HG02981 (cell line): ENCODE measurements around the gene NTHL1.
"Not testable (repeated sequence)": the region's sequence is repeated elsewhere in the genome, so short reads cannot be mapped to it uniquely, and the experiment has no call there.

Experiments used
- ATAC-seq: cut with Tn5 transposase; IDR thresholded peaks from one replicate; pipeline ENCODE4 v1.9.1; 2021; ENCODE audit warnings: mild to moderate bottlenecking, moderate library complexity; ENCODE audit not compliant: unreplicated experiment

NTHL1 gene

DNA sequence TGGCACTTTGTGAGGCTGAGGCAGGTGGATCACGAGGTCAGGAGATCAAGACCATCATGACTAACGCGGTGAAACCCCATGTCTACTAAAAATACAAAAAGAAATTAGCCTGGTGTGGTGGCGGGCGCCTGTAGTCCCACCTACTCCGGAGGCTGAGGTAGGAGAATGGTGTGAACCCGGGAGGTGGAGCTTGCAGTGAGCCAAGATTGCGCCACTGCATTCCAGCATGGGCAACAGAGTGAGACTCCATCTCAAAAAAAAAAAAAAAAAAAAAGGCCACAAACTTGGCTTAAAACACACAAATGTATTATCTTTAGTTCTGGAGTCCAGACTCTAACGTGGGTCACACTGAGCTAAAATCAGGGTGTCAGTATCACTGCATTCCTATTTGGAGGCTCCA, 35.9 kb downstream of the NTHL1 start:
- ATAC-seq, result not testable (repeated sequence)

GRCh38 chr16:2009791-2010510, 37.7 kb downstream of the NTHL1 start, which contains the start of gene ZNF598:
Gene ZNF598 (minus strand): TSS chr16:2009821.
- ATAC-seq, result peak; percentile 80

DNA sequence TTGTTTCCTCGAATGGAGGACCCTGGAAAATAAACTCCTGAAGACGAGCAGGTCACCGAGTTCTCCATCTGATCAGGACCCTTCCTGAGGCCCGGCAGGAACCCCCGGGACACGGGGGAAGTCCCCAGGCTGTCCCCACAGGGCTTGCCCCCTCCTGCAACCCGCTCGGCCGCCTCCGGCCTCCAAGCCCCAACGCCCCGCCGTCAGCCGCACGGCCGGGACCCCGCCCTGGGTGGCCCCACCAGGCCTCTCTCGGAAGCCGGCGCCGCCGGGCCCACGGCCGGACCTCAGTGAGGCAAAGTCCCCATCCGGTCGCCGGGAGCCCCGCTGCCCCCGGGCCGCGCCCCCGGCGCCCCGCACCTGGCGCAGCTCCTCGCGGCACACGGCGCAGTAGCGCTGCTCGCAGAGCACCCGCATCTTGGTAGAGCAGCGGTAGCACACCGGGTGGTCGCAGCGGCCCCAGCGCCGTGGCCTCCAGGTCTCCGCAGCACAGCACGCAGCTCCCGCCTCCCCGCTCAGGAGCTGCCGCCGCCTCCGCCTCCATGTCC, 38.4 kb downstream of the NTHL1 start:
- peak; percentile 23 for ATAC-seq

GRCh38 chr16:2008631-2009163, 38.9 kb downstream of the NTHL1 start:
- ATAC-seq, result no peak

DNA sequence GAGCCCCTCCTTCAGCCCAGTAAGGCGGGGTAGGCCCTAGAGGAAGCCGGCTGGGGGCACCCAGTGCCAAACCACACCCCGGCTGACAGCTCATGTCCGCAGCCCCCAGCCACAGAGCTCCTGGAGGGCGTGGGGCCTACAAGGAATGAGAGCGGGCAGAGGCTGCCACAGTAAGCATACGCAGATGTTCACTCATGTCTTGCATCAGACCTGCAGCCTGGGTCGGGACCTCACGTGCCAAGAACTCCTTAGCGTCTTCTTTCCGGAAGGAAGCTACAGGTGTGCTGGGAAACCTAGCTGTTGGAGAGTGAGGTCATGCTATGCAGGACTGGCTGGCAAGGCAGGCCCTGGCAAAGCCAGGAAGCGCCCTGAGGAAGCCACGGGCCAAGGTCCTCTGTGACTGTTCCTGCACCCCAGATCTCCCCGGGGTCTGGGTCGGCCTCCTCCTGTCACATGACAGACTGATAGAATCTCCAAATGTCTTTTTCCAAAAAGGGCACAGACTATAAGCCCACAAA, 39.6 kb downstream of the NTHL1 start:
- ATAC-seq, result no peak

- ATAC-seq, result no peak
Observed at GRCh38 chr16:2007081-2007836, 40.4 kb downstream of the NTHL1 start.

DNA sequence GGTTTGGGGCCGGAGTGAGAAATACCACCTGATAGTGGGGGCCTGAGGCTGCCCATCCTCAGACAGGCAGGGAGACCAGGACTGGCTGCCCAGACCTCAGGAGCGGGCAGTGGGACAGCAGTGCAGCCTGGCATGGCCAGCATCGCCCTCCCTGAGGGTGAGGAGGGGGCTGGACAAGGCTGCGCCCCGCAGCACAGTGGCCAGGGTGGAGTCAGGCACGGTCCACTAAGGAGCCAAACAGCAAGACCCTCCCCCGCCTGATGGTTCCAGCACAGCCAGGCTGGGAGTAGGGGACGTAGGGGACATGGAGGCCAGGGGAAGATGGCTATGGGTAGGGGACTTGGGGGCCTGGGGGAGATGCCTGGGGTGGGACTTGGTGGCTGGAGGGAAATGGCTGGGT, 41.3 kb downstream of the NTHL1 start:
- no peak for ATAC-seq

- no peak for ATAC-seq
Observed at GRCh38 chr16:2005646-2006045, 42.0 kb downstream of the NTHL1 start.

DNA sequence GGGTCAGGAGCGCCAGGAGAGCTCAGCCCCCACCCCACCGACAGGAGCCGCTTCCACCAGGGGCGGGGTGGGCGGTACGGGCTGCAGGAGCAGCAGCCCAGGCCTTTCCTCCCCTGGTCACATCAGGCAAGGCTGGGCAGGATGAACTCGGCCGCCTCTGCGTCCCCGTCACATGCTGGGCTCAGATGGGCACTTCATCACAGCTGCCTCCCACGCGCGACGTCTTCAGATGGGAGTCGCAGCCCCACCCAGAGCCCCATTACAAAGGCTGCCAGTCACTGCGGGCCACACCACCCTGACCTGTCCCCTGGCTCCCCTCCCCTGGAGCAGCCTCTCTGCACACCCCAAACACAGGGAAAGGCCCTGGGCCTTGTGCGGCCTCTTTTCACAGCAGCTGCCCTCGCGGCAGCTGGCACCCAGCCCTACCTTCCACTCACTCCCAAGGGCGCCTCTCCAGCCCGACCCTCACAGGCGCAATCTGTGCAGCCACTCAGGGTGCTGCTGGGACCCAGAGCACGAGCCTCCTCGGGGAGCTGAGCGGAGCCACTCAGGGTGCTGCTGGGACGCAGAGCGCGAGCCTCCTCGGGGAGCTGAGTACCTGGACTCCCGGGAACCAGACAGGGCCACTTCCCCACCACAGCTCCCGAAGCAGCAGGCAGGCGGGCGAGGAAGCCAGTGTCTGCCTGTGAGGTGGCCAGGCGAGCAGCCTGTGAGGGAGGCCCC, 42.7 kb downstream of the NTHL1 start:
- no peak for ATAC-seq

DNA sequence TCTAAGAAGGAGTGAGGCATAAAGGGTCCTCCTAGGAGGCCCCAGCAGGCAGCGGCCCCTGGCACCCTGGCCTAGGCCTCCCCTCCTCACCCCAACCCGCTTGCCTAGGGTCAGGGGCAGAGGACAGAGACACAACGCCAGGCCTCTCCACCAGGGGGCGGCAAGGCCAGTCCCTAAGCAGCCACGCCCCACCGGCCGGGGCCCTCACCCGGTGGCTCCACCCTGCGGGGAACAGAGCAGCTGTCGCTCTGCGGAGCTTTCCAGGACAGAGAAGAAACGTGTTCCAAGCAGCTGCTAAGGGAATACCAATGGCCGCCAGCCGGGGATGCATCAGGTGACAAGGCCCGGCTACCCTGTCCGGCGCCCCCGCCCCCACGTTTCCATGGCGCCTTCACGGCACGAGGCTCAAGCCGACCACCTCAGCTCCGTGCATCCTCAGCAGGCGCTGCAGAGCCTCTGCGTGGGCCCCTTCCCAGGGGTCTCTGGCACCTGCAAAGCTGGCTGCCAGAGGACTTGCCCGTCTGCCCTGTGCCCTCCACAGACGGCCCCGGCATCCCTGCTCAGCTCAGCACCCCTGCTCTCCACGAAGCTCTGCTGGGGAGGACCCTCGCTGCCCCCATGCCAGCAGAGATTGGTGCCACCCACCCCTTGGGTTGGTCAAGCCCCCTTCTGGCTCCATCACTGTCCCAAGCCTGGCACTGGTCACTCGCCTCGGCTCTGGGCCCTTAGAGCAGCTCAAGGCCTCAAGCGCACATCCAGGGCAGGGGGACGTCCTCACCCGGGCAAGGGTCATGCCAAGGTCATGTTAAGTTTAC, 43.6 kb downstream of the NTHL1 start:
- ATAC-seq, result peak; percentile 64

DNA sequence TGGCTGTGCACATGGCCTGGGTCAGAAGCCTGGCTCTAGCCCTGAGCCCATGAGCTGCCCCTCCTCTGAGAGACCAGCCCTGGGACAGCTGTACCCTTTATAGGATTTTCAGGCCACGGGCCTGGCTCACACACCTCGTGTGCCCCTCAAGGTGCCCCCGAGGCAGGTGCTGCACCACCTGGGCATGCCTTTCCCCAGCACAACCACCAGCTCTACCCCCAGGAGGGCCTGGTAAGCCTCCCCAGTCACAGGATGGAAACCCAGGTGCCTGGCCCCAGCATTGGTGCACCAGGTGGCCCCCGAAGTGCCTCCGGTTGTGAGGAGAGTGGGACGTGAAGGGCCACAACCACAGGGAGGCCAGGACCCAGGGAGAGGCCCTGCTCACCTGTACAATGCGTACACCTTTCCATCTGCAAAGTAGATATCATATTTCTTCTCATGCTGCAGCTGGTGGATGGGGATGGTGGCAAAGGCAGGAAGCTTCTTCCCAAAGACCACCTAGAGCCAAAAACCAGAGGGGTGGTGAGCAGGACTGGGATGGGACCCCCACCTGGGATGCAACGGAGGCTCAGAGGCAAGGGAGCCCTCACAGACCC, 44.3 kb downstream of the NTHL1 start:
- ATAC-seq, result no peak

GRCh38 chr16:2002406-2003230, 45.0 kb downstream of the NTHL1 start:
- no peak for ATAC-seq

GRCh38 chr16:2001456-2002355, 45.9 kb downstream of the NTHL1 start:
- no peak for ATAC-seq

DNA sequence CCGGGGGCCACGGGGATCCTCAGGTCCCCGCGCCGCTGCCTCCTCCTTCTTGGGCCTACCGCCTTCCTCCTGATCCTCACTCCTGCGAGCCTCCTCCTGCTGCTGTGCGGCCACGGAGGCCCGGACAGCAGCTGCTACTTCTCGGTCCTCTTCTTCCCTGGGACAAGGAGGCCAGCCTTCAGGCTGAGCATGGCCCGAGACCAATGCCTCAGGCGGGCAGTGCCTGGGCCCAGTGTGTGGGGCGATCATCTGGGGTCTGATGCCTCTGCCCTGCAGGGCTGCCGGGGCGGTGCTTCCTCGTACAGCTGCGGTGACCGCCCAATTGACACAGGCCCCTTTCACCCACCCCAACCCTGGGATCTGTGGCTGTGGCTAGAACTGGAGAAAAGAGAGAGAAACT, 46.6 kb downstream of the NTHL1 start:
- ATAC-seq, result no peak

- no peak for ATAC-seq
Observed at GRCh38 chr16:1999866-2000514, 47.6 kb downstream of the NTHL1 start.

DNA sequence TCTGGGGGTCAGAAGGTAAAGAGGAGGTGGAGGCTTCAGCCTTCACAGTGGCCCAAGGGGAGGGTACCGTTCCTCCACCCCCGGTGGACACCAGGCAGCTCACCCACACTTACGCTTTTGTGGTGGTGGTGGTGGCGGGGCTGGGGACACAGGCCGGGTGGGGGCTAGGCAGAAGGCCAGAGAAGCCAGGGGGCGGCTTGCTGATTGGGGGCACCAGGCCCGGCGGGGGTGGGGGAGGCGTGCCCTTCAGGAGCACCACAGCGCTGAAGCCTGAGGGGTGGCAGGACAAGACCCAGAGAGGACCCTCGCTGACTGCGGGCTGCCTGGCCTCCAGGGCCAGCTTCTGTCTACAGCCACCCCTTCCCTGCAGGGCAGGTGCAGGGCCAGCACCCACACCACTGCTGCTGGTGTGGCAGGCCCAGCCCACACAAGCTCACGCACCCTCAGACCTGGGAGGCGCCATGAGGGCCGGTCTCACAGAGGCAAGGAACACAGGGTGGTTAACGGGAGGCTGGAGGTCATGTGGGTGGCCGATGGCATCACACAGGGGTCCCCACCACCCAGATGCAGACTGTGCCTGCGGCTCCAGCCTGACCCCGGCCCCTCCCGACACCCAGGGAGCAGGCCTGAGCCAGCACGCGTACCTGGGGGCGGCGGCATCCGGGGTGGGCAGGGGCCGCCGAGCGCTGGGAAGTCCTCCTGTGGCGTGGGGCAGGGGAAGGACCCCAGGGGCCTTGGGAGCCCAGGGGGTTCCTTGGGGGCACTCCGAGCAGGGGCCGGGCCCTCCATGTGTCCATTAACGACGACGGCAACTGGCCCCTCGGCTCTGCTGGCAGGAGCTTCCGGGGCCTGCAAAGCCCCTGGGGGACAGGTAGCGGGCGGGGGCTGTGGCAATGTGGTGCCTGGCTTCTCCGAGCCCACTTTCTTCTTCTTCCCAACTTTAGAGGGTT, 48.5 kb downstream of the NTHL1 start:
- no peak for ATAC-seq
